HG03060 (cell line): ENCODE measurements around the gene MIDN.
A peak's percentile ranks its signal among the peaks of the same experiment; 100 is the strongest.
"Not testable (repeated sequence)": the region's sequence is repeated elsewhere in the genome, so short reads cannot be mapped to it uniquely, and the experiment has no call there.

Source experiments
- ATAC-seq: cut with Tn5 transposase; IDR thresholded peaks from one replicate; pipeline ENCODE4 v1.9.1; 2021; ENCODE audit warnings: low read depth, moderate number of reproducible peaks; ENCODE audit not compliant: unreplicated experiment

The MIDN gene

GRCh38 chr19:1248139-1248785 is at the start of gene MIDN:
MIDN (plus strand) TSS chr19:1248583; CDS start chr19:1250297, 1,714 bp downstream.
- peak; percentile 7 for ATAC-seq

GRCh38 chr19:1199531-1199930 is 48.9 kb upstream of the MIDN start:
- ATAC-seq: no peak

- ATAC-seq: not testable (repeated sequence)
Observed at GRCh38 chr19:1200614-1201013, 47.8 kb upstream of the MIDN start.

- no peak for ATAC-seq
Observed at GRCh38 chr19:1205114-1206099, 43.0 kb upstream of the MIDN start, which contains the start of gene STK11. STK11 (plus strand) TSS chr19:1205778; CDS start chr19:1206914, 1,136 bp downstream.

GRCh38 chr19:1206150-1206863 is 42.1 kb upstream of the MIDN start:
- ATAC-seq: no peak

GRCh38 chr19:1206864-1207450 is 41.4 kb upstream of the MIDN start:
- ATAC-seq: no peak

GRCh38 chr19:1208830-1209229 is 39.6 kb upstream of the MIDN start:
- not testable (repeated sequence) for ATAC-seq

GRCh38 chr19:1210227-1210538 is 38.2 kb upstream of the MIDN start:
- no peak for ATAC-seq

GRCh38 chr19:1211494-1212234 is 36.7 kb upstream of the MIDN start:
- ATAC-seq: no peak

- ATAC-seq: no peak
Observed at GRCh38 chr19:1213391-1214286, 34.7 kb upstream of the MIDN start.

GRCh38 chr19:1214299-1214861 is 34.0 kb upstream of the MIDN start:
- no peak for ATAC-seq

GRCh38 chr19:1214862-1215731 is 33.3 kb upstream of the MIDN start:
- ATAC-seq: no peak

GRCh38 chr19:1216756-1217155 is 31.6 kb upstream of the MIDN start:
- ATAC-seq: no peak

GRCh38 chr19:1217366-1217765 is 31.0 kb upstream of the MIDN start:
- no peak for ATAC-seq

GRCh38 chr19:1218751-1219567 is 29.4 kb upstream of the MIDN start:
- no peak for ATAC-seq

- ATAC-seq: no peak
Observed at GRCh38 chr19:1219786-1220476, 28.5 kb upstream of the MIDN start.
